HL-60/S4 treated with retinoic acid at 250 ng/mL for 4 days and 3 days (cell line): ENCODE measurements around the gene MTCL3.

Source experiments
- in situ Hi-C: fragments of 300-500 bp; cut with MboI; formaldehyde crosslinking; loops from 2 replicates; pipeline ENCODE4 v1.7.0; 2022; ENCODE audit warnings: low sequenced_read_pairs

The MTCL3 gene

GRCh38 chr6:127475135-127475822 is 43.9 kb downstream of the MTCL3 start:
- in situ Hi-C loops, result no loop called here

DNA sequence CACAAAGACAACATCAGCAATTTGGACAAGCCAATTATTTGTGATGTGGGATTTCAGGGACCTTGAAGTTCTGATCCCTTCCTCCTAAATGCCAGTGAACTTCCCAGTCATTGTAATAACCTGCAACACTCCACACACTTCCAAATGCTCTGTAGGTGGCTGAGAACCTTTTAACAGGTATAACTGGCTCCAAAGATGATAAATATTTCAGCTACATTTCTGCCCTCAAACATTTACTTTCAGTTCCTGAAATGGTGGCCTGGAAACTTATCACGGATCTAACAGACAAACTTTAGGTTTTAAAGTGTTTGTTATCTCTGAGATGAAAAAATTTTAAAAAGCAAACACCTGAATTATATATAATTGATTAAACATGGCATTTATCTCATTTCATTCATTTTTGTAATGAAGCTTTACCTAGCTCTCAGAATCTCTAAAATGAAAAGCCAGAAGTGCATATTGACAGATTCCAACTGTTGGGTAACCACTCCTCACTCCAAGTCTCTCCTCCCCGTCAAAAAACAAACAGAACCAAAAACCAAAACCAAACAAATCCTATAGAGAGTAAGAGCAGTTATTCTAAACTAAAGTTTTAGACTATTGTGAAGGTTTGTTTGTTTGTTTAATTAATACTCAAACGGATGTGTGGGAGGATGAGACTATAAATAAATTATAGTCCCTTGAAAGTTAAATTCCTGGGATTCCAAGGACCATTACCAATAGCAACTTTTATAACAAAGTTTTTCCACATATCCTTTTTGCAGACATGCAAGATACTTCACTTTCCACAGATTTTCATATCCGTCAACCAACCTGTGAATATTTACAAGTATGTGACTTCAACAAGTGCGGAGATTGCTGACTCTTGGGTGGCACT is 47.5 kb downstream of the MTCL3 start:
- in situ Hi-C loops, result no loop called here

GRCh38 chr6:127468936-127469335 is 50.2 kb downstream of the MTCL3 start:
- in situ Hi-C loops, result no loop called here

DNA sequence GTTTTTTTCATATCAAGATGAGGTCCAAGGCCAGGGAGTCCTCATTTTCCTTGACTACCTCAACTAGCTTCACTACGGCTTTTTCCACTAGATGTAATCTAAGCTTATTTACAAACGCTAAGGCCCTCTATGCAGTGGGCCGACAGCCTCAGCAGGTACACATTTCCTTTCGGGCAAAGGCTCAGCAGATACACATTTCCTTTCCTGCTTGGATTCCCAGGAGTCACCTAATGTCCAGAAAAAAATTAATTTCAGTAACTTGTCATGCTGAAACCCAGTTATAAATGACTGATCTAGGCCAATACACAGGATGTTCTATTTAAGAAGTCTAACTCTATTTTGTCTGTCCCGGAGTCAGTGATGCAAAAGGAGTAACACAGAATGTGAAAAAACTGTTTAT is 52.7 kb downstream of the MTCL3 start:
- in situ Hi-C loops, result no loop called here

- in situ Hi-C loops, result no loop called here
These were observed 54.2 kb downstream of the MTCL3 start for GRCh38 chr6:127464881-127465459.

GRCh38 chr6:127464161-127464880 is 54.8 kb downstream of the MTCL3 start:
- in situ Hi-C loops, result no loop called here

- in situ Hi-C loops, result no loop called here
These were observed 56.1 kb downstream of the MTCL3 start for GRCh38 chr6:127463056-127463455.

- in situ Hi-C loops, result no loop called here
These were observed 56.8 kb downstream of the MTCL3 start for GRCh38 chr6:127462376-127462775.

DNA sequence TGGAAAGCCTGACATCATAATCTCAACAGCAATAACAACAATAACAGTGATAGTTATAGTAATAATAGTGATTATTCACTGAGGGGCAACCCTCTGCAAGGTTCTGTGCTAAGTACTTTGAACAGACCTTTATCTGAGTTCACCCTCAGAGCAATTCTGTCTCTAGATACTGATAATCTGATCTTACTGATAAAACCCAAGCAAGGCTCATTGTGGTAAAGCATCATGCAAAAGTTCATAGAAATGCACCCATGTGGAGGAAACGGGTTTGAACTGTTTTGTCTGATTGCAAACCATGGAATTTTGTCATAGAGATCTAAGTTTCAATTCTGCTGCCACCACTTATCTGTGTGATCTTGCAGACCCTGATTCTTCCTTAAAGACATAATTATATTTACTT is 58.7 kb downstream of the MTCL3 start:
- in situ Hi-C loops, result no loop called here

- in situ Hi-C loops, result no loop called here
These were observed 59.9 kb downstream of the MTCL3 start, which contains the start of gene KIAA0408 for GRCh38 chr6:127459231-127459641. Gene KIAA0408, minus strand, starts transcription at chr6:127459389. Its CDS starts 5,408 bp downstream, at chr6:127453981.

DNA sequence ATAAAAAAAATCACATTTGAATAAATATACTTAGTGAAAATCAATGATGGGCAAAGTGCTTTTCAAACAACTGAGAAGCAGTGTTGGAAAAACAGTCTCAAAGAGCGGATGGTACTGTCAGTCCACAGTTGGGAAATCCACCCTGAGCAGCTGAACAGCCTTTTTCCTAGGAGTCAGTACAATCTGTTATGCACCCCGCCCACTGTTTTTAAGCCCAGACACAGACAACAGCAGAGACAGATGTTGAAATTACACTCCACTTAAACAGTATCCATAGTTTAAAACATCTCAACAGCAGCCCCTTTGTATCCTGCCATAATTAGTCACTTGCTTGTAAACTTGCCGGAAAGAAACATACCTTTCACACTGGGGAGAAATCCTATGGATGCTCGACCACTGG is 60.3 kb downstream of the MTCL3 start:
- in situ Hi-C loops, result no loop called here

GRCh38 chr6:127458222-127458621 is 60.9 kb downstream of the MTCL3 start:
- in situ Hi-C loops, result no loop called here

DNA sequence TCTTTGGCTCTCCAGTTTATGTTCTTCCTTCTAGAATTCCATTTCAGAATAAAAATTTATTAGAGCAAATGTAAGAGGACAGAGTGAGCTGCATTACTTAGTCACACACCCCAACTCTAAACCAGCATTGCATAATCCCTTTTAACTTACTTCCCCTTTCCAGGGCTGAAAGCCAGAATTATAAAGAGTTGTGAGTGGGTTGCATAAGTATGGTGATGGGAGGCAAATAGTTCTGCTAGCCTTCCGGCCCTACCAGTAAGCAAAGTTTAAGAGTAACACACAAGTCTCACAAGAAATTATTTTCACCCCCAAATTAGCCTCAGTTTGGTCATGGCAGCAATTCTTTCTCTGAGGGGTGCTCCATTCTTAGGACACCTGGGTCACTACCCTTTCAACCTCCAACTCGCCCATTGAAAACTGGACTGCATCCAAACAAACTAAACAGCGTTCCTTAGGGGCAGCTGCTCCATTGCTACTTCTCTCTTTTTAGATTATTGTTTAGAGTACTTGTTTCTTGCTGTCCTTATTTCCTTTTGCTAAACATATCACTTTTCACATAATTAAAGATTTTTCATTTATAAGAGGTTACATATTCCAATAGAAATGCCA is 61.6 kb downstream of the MTCL3 start:
- in situ Hi-C loops, result no loop called here

DNA sequence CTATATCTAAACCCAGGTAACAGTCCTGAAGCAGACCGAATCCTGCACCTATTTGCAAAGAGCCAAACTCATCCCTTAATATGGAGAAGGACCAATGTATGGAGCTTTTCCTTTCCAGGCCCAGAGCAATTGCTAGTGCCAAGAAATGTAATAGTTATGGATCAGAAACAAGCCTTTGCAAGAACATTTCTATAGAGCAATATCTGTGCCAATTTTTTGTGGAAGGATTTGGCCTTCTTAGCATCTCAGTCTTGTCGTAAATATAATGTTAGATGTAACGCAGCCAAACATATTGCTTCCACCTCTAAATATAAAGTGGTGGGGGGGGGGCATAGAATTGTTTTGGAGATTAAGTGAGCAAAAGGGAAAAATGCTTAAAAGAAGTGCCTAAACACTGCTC is 62.7 kb downstream of the MTCL3 start:
- in situ Hi-C loops, result no loop called here

DNA sequence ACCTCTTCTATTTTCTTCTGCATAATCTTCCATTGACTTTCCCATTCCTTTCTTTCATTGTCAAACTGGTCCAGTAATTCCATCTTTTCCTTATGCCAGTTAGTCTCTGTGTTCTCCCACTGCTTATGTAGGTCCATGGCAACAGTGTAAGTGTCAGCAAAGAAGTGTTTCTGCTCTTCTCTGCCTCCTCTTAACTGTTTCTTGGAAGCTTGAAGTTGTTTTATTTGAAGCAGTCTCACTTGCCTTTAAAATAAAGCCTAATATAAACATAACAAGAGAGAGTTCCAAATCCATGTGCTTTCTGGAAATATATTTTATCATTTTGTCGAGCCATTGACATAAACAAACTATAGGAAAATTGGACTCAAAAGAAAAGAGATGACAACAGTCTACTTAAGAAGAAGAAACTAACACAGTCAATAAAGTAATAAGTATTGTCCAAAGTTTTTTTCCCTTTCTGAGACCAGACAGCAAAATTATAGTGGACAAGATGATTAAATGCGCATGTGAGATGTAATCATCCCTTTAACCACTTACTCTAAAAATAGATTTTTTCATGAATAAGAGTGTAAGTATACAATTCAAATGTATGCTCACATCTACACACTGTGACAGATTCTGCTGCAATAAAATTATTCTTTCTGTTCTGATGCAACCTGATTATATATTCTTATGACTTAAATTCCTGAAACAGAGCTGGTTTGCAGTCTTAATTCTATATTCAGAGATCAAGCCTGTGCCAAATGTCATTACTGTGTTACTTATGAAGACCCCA is 65.1 kb downstream of the MTCL3 start:
- in situ Hi-C loops, result no loop called here

- in situ Hi-C loops, result no loop called here
These were observed 66.3 kb downstream of the MTCL3 start for GRCh38 chr6:127452803-127453202.

GRCh38 chr6:127451388-127451787 is 67.7 kb downstream of the MTCL3 start:
- in situ Hi-C loops, result no loop called here

GRCh38 chr6:127447780-127448179 is 71.4 kb downstream of the MTCL3 start:
- in situ Hi-C loops, result no loop called here

- in situ Hi-C loops, result no loop called here
These were observed 72.8 kb downstream of the MTCL3 start for GRCh38 chr6:127446356-127446755.

DNA sequence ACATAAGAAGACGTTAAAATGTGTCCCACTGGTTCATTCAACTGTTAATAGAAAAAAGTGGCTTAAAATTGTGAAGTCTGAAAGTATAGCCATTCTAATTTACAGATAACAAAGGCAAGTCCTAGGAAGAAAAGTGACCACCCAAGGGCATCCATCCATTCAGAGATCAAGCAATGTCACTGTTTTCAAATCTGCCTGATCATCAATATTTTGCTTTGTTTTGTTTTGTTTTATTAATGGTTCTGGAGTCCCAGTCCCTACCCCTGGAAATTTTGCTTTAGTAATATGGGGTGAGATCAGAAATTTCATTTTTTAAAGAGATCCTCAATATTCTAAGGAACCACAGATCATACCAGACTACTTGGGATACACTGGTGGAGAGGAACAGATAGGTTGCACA is 77.3 kb downstream of the MTCL3 start:
- in situ Hi-C loops, result no loop called here
